Lower leg skin (tissue), 3 donors: ENCODE data around the gene YPEL4.

Experiments
- CTCF ChIP-seq, 3 donors: fragments of 450-650 bp; IDR thresholded peaks; one replicate each; pipeline ENCODE4 v1.5.1; 2016; ENCODE audit warnings: antibody characterized with exemption in 3 of 3, mild to moderate bottlenecking in 3 of 3, moderate library complexity in 2 of 3
- POLR2A ChIP-seq, 2 donors: fragments of 450-650 bp; IDR thresholded peaks; one replicate each; pipeline ENCODE4 v1.6.1; 2016 to 2017; ENCODE audit warnings: antibody characterized with exemption in 2 of 2, mild to moderate bottlenecking in 1 of 2, moderate library complexity in 1 of 2

- TF ChIP-seq CTCF (IDR thresholded peaks at IDR 0.05) (no peak), POLR2A (IDR thresholded peaks at IDR 0.05) (no peak)
Observed at GRCh38 chr11:57651408-57651807, 1.7 kb upstream of the YPEL4 start.
